GM21723 (cell line): ENCODE data around the gene MRPS15.

ENCODE experiments used
- ATAC-seq: cut with Tn5 transposase; IDR thresholded peaks from one replicate; pipeline ENCODE4 v1.9.1; 2021; ENCODE audit warnings: mild to moderate bottlenecking, moderate library complexity; ENCODE audit not compliant: unreplicated experiment

The MRPS15 gene

DNA sequence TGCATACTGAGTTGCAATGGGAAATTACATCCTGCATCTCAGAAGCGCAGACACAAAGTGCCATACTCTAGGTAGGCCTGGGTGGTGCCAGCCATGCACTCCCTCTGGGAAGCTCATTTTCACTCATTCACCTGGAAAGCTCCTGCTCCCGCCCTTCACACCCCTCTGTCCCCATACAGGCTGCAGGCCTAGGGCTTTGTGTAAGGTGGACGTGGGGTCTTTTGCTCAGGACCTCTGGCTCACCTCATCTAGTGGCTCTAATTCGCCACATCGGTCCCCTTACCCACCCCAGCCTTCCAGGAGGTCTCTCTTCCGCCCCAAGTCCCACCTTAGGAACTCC is 751 bp downstream of the MRPS15 start:
- no peak for ATAC-seq

DNA sequence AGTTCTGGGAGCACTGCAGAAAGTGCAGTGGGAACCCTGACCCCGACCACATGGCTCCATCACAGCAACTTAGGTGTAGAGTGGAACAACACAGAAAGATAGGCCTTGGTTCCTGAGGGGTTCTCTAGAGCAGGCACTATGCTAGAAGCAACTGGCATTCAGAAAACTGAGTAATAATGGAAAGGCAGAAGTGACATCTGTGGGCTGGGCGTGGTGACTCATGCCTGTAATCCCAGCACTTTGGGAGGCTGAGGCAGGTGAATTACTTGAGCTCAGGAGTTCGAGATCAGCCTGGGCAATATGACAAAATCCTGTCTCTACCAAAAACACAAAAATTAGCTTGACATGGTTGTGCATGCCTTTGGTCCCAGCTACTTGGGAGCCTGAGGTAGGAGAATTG is 5.3 kb downstream of the MRPS15 start:
- ATAC-seq, result no peak

DNA sequence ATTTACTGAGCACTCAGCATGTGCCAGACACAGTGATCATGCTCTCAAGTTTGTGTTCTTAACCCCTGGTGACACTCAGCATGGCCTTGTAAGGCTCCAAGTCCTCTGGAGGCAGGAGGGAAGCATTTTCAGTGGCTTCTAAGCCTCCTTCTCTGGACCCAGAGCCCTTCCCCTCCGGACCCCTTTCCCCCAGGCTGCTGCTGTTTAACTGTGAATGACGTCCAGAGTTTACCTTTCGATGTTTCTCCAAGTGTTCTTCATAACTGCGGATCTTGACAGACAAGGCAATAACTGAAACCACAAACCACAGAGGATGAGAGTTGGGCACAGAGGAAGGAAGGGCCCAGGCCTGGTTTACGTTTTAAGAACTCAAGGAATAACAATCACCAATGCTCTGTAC is 6.5 kb downstream of the MRPS15 start:
- no peak for ATAC-seq

DNA sequence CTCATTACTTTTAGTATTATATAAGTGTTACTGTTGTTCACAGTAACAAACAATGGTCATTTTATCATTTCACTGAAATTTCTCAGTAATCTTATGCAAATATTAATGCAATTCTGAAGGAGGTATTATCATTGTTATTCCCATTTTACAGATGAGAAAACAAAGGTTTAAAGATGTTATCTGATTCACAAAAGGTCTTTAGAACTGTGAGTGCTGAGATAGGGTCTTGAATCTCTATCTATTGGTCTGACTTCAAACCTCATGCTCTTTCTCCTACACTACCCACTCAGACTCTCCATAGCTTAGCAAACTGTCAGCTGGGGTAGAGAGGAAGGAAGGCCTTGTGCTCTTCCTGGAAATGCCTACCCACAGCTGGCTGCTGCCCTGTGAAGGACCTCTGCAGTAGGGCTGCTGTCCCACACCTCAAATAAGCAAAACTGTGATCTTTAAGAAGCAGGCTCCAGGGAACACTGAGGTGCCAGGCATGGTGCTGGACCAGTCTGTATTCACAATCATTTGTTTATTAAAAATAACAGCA is 7.7 kb downstream of the MRPS15 start:
- ATAC-seq, result no peak

DNA sequence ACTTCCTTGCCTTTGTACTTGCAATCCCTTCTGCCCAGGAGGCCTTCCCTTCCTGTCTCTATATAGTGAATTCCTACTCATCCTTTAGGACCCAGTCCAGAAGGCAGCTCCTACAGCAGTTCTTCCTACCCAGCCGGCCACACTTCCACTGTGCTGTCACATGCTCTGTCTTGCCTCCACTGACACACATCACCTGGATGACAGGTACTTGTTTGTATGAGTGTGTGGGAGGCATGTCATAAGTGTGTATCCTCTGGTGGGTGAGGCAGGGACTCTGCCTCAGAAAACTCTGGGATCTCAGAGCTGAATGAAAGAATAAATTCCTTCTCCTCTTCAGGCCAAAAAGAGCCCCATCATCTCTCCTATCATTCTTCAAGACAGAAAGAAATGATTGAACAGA is 8.8 kb downstream of the MRPS15 start:
- no peak for ATAC-seq

DNA sequence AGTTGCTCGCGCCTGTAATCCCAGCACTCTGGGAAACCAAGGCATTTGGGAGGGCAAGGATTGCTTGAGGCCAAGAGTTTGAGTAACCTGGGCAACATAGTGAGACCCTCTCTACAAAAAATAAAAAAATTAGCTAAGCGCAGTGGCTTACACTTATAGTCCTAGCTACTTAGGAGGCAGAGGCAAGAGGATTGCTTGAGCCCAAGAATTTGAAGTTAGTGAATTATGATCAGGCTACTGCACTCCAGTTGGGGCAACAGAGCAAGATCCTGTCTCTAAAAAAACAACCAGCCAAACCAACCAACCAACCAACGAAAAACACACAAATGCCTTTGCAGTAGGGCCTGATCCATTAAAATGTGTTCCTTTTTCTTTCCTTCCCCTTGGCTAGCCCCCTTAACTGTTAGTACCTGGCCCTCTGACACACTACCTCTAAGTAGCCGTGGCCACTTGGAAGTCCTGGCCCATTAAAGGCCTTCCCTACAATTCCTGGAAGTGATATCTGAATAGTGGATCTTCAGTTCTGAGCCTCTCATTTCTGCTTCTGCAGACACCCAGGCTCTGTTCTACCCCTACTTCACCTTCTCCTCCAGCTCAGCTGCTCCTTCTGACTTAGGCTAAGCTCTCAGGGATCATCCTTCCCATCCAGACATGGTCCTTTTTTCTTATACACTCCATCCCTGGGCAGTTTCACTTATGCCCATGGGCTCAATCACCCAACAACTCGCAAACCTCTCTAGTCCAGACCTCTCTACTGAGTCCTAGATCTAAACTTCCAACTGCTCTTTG is 10.4 kb downstream of the MRPS15 start:
- ATAC-seq, result no peak

DNA sequence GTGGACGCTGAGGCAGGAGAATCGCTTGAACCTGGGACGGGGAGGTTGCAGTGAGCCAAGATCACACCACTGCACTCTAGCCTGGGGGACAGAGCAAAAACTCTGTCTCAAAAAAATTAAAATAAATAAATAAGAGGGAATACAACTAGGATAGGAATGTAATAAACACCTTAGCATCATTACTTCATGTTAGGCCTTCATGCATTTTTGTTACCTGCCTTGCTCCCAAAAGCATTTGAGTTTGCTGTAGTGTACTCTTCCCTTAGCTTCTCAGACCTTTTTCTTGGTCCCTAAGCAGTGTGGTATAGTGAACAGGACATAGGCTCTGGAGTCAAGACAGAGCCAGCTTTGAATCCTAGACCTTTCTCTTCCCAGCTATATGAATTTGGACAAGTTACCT is 11.1 kb downstream of the MRPS15 start:
- no peak for ATAC-seq

DNA sequence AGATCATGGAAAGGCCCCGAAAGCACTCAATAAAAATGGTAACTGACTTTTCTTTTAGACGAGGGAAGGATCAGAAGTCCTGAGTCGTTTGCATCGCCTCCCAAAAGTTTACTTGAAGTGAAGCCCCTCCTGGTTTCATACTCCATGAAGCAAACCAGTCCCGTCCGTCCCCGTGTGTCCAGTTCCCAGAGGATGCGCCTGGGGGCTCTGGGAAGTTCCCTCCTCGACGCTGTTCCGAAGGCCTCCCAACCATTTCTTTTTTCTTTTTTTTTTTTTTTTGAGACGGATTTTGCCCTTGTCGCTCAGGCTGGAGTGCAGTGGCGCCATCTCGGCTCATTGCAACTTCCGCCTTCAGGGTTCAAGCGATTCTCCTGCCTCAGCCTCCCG is 13.3 kb downstream of the MRPS15 start:
- no peak for ATAC-seq

DNA sequence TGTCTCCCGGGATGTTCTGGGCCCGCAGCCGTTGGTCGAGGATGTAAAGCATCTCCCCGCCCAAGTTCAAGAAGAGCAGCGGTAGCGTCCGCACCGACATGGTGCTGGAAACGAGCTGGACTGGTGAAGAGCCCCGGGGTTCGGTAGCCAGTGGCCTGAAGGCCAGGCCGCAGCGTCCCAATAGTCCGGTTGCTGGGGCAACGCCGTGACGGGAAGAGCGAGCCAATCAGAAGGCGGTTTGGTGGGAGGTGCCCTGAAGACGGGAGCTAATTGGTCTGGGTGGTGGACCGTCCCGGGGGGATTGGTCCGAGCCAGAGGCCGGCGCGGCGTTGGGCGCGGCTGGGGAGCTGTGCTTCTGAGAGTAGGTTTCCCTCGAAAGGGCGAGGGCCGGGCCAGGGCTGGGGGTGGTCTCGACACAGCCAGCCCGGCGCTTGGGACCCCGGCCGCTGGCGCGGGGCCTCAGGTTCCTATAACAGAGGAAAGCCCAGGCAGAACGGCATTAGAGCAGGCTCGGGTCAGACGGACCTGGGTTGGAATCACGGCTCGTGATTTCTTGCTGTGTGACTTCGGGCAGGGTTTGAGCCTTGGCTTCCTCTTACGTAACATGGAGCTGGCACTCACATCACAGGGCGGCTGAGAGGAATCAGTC is 13.8 kb downstream of the MRPS15 start, which contains the start of gene OSCP1:
Gene OSCP1, minus strand, starts transcription at position 182 of the 649 bp plus-strand sequence. Its CDS starts 82 bp downstream, at position 100.
- peak; percentile 98 for ATAC-seq

DNA sequence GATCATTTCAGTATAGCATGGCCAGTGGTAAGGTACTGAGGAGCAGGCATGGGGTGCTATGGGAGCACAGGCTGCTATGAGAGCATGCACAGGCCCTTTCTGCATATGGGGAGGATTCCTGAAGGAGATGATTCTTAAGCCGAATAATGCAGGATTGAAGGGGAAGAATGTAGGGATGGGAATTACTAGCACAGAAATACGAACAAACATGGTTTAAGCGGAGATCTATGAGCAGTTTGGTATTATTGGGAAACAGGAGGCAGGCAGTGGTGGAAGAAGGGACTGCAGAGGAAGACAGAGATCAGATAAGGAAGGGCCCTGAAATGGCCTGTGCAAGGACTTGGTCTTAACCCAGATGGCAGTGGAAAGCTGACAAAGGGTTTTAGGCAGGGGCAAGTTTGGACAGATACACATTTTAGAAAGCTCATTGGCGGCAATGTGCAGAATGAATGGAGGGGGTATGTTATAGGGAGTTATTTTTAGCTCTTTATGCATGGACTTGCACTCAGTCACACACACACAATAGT is 15.6 kb downstream of the MRPS15 start:
- ATAC-seq, result no peak

DNA sequence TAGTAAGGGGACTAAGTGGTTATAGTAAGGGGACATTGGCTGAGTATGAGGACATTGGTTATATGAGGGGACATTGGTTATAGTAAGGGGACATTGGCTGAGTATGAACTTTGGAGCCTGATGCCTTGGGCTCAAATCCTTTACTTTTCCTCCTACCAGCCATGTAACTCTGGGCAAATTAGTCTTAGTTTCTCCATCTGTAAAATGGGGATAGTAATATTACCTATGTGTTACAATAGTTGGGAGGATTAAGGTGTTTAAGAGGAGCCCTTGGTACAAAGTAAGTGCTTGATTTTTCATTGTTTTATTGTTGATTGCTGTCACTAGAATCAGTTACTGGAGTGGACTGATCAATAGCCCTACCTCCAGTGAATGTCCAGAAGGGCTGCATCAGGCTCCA is 16.7 kb downstream of the MRPS15 start:
- ATAC-seq, result no peak

DNA sequence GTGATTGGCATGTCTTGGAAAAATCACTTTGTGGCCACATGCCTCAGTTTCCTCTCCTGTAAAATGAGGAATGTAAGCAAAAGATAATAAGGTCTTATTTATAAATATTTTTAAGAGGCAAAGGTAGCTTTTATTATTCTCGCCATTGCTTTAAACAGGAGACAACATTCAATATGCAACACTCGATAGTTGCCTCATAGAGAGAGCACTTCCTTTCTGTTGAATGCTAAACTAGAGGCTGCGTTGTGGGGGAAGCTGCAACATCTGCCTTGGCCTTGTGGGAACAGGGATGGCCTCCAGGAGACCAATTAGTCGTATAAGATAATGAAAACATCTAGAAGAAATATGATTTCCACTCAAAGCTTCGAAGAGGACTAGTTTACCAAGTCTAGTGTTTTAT is 17.4 kb downstream of the MRPS15 start:
- no peak for ATAC-seq

DNA sequence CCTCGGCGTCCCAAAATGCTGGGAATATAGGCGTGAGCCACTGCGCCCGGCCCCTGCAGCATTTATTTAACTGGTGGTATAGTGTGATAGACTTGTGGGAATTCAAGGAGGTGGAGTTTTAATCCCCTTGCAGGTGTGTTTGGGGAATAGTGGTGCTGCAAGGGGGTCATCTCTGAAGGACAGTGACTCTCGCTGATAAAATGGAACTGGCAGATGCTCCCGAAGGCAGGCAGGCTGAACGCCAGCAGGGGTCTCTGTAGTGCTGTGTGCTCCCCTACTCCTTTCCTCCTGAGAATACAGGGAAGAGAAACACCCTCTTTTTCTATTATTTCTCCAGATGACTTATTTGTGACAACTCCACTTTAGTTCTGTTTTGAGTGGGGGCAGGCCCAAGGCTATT is 17.9 kb downstream of the MRPS15 start:
- ATAC-seq, result no peak

DNA sequence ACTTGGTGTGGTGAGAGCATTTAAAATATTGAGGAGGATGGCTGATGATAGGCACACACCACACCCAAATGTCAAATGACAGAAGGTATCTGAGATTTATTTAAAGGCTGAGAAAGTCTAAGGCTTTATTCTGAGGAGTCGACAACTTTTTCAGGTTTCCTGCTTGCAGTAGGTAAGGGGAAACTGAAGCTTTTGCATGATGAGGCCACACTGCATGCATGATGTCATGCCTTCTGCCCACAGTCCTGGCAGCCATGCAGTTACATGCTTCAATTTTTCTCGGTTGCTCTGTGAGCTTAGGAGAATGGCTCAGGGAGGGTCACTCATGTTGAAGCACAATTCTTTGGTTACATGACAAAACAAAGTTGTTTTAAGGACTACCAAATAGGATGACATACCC is 20.9 kb downstream of the MRPS15 start:
- no peak for ATAC-seq

DNA sequence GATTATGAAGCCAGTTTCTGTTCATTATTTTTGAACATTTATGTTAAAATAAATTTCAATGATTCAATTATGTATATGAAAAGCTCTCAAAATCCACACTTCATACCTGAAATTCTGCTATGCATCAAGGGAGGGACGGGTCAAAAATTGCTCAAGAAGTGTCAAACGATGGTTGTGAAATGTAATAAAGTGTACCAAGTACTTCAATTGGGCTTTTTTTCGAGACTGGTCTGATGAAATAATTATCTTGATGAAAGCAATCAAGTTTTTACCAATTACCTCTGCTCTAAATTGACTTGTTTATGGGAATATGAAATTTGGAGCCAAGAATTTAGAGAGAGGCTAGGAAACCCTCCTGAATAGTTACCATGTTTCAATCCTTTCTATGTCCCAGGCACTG is 21.8 kb downstream of the MRPS15 start:
- no peak for ATAC-seq

DNA sequence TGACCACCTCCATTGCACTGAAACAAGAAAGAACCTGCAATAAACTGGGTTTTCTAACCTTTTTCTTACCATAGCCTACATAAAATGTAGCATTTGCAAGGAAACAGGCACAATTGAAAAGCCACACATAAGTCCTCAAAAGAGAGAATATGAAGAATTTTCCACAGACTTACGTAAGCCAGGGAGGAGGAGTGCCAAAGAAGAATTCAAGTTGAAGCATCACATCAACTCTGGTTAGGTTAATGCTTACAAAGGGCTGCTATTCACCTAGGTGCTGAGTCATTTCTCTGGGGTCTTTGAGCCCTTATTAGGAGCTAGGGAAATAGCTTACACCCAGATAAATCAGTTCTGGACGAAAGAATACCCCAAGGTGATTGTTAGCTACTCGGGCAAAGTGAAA is 23.5 kb downstream of the MRPS15 start:
- ATAC-seq, result no peak

DNA sequence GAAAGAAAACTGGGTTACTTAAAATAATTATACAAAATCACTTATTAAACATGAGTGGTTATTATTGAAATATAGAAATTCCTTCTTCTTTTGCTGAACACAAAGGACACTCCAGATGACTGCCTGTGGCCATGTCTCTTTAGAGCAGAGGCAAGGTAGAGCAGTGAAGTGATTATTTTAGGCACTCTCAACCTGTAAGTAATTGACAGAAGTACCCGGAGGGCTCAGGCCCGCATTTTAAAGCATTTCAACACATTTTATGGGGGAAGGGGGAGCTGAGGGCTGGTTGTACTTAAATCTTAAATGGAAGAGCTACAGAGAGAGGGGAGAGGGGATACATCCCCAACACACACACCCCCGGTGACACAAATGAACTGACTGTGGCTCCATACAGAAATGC is 24.1 kb downstream of the MRPS15 start:
- ATAC-seq, result no peak

DNA sequence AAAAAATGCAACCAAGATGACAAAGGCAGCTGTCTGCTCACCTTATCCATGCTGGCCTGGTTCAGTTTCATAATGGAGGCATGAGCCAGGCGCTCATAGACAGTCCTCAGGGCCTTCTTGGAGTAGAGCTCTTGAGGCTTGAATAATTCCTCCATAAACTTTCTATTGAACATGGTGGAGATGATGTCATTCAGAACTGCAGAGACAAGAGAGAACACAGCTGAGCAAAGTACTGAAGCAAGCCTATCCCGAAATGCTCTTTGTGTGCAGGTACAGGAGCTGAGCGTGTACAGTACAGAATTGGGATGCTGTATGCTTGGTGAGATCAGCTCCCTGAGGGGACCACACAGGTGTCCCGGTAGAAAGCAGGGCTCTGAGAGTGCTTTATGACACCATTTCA is 25.5 kb downstream of the MRPS15 start:
- no peak for ATAC-seq

DNA sequence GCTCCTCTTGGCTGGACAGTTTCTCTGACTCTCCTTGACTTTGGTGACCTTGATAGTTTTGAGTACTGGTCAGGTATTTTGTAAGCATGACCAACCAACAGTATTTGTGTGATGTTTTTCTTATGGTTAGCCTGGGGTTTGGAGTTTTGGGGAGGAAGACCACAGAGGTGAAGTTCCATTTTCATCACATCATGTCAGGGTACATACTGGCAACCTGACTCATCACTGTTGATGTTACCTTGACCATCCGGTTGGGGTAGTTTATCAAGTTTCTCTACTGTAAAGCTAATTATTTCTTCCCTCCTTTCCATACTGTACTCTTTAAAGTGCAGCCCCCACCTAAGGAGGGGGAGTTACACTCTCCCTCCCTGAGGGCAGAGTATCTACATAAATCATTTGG is 27.4 kb downstream of the MRPS15 start:
- ATAC-seq, result no peak

DNA sequence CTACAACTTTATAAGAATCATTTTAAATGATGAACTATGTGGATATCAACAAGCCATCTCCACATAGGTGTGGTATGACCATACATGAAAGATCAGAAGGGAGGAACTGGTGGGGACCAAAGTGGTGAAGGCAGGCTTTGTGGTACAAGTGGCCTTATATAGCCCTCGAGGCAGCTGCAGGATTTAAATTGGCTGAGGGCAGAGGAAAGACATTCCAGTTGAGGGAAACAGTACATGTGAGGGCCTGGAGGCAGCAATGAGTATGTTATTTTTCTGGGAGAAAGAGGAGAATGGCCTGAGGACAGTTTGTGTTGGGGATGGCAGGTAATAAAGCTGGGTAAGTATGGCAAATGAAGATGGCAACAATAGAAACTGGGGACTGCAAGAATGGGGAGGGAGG is 31.1 kb downstream of the MRPS15 start:
- no peak for ATAC-seq

DNA sequence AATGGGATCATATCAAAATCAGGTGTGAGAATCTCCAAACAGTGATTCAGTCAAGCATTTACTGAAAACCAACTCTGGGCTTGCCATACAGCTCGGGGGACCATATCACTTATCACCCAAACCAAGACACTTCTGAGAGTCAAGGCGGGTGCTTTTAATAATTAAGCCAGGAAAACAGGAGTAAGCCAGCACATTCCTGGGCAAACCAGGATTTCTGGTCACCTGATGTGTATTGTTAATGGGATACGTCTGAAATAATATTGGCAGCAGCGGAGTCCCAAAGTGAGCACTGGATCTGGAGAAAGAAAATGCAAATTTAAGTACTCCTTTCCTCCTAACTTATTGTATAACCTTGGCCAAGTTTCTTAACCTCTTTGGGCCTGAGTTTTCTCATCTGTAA is 31.6 kb downstream of the MRPS15 start:
- ATAC-seq, result no peak

DNA sequence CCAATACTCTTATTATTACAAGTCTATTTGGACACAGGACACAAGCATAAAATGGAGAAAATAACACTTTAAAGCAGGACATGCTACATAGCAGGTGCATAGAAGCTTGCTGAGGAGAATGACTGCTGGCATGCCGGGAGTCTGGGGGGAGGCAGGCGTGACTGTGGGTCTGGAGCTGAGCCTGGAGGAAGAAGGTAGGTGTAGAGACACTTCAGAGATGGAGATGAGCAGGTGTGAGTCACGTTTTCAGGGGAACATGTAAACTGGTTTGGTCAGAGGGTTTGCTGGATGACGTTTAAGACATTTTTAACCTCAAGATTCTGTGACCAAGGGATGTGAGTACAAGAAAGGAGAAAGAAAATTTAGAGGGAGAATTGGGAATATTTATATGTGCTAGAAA is 38.4 kb downstream of the MRPS15 start:
- ATAC-seq, result no peak
